ENCODE data around the gene KRT4.

GRCh38 chr12:52826611-52827498 is 12.9 kb upstream of the KRT4 start:
- no peak for TF ChIP-seq CTCF (IDR thresholded peaks at IDR 0.05; ENCODE audit: low read depth, low read length, poor library complexity, severe bottlenecking)
- TF ChIP-seq EZH2phosphoT487 (IDR thresholded peaks at IDR 0.05; ENCODE audit: borderline replicate concordance, low read length): no peak
